Measurements from ENCODE around the gene CNTNAP5.

Gene CNTNAP5

DNA sequence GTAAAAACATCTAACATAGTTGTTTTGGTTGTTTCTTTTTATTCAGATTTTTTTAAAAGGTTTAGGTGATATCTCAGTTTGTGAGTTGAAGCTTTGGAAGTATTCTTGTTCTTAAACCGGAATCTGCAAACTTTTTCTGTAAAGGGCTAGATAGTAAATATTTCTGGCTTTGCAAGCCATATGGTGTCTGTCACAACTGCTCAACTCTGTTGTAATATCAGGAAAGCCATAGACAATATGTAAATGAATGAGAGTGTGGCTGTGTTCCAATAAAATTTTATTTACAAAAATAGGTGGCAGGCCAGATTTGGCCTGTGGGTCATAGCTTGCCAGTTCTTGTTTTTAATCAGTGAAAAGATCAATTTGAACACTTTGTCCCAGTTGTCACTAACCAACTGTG, 134.1 kb downstream of the CNTNAP5 start:
- no peak for DNase-seq

DNA sequence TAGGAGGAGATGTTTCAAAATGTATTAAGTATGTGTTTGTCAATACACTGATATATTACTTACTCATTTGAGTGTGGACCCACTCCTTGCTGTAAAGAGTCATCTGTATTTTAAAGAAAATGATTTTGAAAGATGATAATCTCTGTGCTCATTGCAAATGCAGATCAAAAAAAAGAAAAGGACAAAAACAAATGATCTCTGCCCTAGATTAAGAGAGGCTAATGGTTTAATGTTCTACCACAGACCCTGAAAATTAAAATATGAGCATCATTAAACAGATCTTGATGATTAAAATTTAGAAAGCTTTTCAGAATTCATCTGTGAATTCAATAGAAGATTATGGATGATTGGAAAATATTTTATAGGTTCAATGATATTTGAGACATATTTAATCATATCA, 136.5 kb downstream of the CNTNAP5 start:
- DNase-seq, result no peak

DNA sequence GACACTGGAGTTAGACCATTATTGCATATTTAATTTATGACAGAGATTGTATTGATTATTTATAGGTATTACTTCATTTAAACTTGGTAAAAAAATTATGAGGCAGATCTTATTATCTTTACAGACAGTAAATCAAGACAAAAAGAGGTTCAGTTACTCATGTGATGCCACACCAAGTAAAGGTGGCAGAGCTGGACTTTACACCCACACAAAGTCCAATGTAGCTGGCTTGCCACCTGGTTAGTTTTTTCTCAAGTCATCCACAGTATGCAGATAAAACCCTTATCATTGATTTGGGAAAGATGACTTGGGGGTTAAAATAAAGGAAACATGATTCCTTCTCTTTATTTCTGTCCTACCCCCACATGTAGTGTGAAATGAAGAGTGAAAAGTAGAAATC, 137.2 kb downstream of the CNTNAP5 start:
- DNase-seq, result no peak

DNA sequence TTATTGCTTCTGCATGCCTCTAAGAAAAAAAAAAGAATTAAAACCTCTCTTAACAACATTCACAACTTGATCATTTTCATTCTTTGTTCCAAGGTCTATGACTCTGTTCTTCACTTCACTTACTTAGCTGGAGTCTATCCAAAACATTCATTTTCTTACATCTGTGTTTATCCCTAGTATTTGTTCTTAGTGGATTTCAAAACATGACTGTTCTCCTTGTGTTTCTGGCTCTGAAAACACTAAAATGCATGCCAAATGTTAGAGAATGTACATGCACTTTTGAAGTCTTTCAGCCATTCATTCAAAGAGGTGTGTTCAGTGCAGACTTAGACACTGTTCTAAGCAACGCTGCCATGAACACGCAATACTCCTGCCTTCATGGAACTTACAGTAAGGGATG, 138.8 kb downstream of the CNTNAP5 start:
- no peak for DNase-seq

DNA sequence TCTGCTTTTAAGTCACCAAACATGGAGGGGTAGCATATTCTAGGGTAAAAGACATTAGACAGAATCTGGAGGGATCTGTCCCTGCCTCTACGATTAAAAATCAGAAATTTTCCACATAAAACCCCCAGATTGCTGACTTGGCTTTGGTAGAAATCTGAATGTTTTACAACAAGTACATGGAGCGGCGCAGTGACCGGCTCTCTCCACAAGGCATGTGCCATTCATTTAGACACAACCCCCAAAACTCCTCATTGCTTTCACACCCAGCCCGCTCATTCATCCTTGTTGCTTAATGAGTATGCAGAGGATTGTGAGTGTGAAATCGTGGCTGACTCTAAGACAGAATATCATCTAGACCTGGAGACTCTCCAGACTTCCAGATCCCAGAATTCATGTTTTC, 140.6 kb downstream of the CNTNAP5 start:
- no peak for DNase-seq

DNA sequence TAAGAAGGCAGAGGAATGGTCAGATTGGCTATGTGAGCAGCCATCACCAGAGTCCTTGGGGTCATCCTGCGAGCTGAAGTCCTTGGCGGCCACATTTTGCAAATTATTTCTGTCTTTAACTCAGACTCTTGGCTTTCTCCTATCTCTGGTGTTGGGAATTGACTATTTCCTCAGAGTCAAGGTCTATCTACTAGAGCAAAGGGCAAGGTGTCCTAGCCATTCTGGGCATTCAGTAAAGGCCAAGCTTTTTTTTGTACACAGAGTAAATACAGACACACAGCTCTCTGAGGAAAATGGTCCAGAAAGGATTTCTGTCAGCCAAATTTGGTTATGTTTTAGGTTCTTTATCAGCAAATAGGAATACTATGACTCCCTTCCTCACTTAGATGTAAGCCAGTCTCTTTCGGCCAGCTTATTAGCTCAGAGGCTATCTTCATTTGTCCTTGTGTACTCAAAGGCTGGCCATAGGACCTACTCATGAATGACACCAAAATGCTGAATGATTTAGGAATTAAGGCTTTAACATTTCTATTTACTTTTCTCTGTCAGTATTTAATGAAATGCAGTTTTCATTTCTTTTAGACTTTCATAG, 146.5 kb downstream of the CNTNAP5 start:
- no peak for DNase-seq

DNA sequence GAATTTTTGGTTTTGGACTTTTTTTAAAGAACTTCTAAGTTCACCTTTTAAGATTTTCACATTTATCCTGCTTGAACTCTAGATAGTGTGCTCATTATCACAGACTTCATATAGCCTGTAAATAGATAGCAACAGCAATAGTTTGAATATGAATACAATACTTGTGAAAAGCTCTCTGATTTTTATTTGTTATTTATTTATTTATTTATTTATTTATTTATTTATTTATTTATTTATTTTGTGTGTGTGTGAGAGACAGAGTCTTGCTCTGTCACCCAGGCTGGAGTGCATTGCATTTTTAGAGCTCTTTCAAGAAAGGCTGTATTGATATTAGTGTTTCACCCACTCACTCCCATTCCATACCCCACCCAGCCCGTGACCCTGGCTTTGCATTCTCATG, 153.6 kb downstream of the CNTNAP5 start:
- no peak for DNase-seq

DNA sequence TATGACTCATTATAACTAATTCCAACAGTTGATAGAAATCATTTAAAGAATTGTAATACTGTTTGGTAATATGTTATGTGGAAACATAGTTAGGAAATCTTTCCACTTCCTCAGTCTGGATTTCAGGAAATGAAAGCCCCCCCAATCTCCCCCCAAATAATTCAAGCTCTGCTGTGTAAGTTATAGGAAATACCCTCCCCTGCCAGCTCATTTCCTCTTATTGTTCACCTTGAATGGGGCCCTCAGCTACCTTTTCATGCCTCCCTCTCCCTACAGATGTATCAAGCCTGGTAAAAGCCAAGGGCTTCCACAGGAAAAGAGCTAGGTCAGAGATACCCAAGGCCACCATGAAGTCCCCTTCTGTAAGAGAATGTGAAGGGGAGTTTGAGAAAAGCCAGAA, 155.5 kb downstream of the CNTNAP5 start:
- no peak for DNase-seq

DNA sequence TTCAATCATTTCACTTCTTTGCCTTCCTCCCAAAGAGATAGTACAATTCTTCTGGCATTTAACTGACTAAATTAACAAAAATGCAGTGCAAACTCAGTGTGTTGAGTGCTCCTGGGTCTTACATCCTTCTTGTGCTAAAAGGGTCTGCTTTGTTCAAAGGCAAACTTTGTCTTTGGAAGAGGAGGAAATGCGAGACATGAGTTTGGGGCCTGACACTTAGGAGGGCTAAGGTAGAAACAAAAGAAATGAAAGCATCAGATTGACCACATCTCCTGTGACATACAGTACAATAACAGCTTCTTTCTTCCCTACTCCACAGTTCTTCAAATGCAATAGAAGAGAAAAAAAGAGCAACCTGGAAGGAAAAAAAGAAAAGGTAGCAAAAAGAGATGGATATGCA, 161.7 kb downstream of the CNTNAP5 start:
- no peak for DNase-seq

DNA sequence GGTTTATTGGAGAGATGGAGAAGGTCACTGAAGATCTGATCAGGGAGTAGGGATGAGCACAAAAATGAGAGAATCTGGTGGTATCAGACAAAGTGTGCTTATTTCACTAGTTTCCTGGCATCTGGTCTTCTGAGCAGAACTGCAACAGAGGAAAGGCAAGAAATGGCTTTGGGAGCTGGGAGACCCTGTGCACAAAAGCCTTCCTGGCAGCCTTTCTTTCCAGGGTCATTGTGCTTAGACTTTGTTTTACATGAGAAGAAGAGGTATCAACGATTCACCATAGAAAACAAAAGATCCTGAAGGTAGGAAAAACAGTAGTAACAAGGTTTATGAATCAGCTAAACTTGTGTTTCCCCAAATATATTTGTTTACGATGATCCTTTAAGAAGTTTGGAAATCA, 162.9 kb downstream of the CNTNAP5 start:
- DNase-seq, result no peak

DNA sequence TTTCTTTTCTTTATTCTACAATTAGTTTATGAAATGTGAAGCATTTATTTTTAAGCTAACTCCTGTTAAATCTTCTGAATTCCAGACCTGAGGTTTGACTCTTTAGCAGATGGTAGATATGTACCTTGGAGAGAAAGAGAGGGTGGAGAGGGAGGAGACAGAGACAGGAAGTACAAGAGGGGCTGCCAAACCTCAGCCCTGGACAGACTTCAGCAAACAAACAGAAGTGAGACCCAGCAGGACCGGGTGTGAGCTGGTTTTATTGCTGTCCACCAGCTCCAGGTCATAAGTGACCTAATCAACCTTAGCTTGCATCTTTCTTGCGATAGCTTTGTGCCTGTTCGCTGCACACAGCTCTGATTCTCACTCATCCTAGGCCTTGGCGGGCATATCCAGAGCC, 168.6 kb downstream of the CNTNAP5 start:
- DNase-seq, result no peak

DNA sequence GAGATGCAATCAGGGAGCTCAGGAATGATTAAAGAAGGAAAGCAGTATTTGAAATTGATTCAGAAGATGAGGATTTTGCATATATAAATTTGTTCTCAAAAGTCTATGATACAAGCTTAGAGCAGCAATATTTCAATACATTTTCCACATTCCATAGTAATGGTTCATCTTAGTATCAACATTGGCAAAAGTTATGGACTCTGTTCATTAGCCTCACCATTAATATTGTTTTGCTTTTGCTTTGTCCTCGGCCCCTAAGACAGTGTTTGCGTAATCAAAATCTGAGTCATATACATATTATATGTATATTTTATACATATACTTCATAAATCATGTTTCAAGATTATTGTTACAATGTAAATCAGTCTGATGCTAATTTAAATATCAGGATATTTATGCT, 176.6 kb downstream of the CNTNAP5 start:
- DNase-seq, result no peak

DNA sequence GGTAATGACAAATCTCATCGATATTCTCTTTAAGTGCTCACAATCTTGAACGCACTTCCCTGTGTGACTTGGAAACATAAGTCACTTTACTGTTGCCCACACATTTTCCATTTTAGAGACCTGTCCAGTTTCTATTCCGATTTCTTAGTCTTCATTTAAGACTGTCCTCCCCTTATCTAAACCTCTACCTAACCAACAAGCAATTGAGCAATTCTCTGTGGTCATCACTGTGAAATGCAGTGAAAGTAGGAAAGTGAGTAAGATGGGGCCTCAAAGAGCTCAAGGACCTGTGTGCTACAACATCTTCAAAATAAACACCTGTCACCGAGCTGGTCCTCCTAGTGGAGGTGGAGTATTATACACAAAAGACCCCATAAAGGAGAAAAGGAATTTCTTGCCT, 184.4 kb downstream of the CNTNAP5 start:
- DNase-seq, result no peak

DNA sequence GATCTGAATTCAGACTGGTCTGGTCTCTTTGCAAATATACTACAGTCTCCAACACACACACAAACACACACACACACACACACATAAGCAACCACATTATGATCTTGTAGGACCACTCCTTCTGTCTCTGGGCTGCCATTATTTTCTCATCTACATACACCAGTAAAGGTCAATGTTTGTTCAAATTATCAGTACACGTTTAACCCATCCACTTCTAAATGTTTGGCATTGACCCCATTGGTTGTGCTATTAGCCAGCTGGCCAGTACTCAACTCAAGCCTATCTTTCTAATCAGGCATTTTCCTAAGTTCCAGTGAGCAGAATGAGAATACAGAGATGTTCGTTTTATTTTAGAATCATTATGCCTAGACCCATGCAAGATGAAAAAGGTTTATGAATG, 186.4 kb downstream of the CNTNAP5 start:
- no peak for DNase-seq

DNA sequence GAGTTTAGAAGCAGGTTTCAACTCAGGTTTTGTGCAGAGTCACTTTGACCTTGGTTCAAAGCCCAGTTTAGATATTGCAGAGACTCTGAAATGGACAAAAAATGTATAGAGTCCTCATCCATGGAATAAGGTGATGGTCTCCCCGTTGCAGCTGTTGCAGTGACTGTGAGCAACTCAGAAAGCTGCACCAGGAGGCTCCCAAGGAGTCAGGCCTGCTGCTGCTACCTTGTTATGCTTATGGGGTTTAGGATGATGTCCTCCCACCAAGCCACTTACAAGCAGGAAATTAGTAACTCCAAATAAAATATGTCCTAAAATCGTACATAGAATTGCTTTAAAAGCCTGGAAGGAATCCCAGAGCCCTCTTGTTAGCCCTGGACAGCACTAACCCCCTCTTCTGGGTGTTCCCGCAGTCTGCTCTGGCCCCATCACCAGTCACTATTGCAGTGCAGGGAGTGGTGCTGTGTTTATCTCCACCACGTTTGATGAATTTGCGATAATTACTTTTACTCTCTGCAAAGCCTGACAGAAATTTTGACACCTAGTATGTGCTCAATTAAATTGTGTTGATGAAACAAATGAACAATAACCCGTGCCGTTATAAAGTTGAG, 189.0 kb downstream of the CNTNAP5 start:
- DNase-seq, result no peak

DNA sequence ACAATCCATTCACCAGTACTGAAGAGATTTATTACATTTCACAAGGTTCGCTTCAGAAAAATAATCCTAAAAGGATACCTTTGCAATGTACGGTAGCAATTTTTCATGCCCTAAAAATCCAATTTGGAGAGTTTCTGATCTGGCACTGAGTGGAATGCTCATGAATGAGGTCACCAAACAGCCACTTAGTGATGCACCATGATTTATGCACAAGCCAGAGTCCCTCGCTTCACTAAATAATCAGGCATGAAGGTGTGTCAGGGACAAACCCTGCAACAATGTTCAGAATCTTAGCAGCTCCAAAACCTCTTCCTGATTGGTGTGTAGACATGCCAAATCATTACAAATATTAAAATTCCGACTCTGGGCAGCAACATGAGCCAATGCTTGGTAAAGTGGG, 221.1 kb downstream of the CNTNAP5 start:
- no peak for DNase-seq

DNA sequence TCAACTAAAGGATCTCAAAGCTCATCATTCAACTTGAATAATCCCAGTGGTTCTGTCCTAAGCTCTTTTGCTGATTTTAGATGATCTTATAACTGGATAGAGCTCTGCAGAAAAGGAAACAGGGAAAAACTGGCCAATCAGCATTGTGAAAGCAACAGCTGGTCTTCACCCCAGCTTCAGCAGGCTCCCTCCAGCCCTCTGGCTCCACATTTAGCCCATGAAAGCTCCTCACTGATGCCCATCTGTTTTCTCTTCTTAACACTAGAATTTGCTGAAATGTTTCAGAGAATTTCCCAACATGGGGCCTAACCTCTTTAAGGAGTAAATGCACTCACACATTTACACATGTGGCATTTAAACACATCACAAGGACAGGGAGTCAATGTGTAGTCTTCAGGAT, 223.3 kb downstream of the CNTNAP5 start:
- DNase-seq, result no peak

DNA sequence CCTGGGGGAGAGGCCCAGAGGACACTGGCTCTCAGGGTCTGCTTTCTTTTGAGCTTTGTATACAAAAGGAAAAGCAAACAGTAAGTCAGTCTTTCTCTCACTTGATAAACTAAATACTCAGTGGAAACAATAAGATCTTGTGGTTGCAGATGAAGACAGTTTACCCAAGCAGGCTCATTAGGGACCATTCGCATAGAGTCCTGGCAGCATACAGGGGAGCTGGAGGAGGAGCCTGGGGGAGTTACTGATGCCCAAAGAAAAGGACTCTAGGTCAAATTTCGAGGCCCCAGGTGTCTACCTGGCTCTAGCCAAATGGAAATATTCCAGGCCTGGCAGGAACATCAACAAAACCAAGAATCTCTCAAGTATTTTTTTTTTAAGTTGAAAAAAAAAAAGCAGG, 225.3 kb downstream of the CNTNAP5 start:
- no peak for DNase-seq

DNA sequence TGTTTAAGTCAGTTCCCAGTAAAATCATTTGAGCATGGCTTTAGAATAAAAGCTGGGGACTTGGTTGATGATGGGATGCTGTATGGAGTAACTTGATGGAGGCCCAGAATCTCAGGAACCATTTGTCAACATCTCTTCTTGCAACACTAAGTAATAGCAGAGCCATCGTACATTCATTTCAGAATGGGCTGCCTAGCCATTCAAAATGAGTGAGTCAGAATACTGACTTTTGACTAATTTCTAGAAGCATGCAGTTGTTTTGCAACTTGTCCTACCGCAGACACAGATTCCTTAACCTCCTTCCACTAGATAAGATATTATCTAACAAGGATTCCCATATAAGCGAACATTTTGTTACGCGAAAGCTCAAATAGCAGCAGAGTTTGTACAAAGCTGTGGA, 229.5 kb downstream of the CNTNAP5 start:
- no peak for DNase-seq

DNA sequence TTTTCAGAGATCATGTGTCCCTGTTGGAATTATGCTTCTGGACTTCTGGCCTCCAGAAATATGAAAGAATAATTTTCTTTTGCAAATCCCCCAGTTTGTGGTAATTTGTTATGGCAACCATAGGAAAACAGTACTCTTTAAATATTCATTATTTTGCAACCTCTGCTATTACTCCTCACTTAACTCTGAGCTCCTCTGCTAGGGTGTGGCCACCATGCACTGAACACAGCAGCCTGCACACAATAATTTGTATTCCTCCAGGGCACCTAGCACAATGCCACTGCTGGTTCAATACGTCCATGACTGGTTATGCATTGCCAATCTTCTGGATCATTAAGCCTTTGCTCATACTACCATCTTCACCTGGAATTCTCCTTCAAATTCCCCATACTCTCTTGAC, 232.0 kb downstream of the CNTNAP5 start:
- DNase-seq, result no peak

DNA sequence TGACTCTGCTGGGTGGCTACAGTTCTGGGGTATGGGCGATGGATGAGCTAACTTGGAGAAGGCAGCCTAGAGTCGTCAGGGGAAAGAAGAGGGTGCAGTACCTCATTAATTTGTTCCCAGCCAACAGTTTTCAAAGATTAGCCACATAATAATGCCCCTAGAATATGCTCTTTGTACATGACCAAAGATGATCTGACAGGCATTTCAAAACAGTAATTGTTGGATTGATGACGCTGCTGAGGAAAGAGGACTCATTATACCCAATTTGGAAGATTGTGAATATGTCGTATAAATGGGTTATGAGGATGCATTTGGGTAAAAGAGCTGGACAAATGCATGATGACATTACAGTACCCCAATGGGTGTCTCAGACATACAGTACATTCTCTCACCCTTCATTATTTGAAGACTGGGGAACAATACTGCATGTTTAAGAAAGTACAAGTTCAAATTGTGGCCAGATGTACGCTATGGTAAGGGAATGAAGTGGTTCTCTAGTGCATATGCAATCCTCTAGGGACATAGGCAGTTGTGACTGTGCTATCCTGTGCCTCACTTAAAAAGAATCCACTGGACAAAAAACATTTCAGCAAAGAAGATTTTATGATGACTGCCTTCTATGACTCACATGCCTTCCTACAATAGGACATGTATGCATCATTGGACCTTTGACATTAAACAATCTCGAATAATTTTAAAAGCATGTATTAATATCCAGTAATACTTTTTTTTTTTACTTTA, 233.2 kb downstream of the CNTNAP5 start:
- no peak for DNase-seq

DNA sequence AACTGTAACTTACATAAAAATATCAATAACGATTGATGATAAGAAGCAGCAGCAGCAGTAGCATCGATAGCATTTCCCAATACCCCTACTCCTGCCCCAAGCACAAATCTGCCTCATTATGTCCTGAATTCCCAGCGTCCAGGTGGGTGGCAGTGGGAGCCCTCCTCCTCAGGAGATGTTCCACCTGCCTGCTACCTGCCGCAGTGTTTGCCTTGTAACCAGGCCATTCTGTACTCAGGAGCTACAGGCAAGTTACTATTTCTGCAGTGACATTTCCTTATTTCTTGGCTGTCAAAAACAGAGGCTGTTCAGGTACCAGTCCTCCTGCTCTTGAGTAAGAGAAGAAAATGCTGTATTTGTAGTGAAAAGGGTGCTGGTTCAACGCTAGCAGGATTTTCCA, 236.4 kb downstream of the CNTNAP5 start:
- DNase-seq, result no peak

DNA sequence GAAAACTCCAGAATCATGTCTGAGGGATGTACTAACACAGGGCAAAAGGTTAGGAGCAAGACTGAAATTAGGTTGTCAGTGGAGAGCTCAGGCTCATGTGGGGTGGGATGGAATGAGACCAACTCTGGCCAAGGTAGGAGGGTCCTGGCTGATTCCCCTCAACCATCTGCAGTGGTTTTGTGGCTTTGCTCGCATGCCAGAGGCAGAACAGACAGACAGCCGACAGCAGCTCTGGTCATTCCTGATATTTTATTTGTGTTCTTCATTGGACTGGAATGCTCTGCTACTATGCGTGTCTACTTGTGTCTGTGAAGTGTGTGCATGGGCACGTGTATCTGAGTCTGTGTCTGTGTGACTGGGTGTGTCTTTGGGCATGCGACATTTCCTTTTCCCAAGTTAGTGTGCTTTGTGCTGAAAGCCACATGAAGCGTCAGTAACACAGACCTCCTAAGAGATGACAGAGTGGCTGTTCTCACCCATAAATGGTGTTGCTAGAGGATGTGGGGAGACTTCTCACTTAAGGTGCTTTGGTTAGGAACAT, 239.5 kb downstream of the CNTNAP5 start:
- no peak for DNase-seq

DNA sequence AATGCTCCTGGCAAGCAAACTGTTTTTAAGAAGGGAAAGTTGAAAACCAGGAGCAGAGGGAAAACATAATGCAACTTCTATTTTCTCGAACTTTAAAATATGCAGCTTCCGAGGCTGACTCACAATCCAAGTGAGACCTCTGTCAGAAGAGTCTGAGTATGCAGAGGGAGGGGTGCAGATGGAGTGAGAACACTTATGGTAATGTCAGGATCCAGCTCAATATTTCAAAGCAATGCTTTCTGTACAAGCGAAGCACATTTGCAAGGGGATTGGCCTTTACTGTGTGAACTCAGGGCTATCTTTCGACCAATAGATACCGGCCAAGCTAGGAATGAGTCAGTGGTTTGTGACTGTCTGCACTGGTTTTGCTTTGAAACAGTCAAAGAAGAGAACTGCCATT, 242.7 kb downstream of the CNTNAP5 start:
- DNase-seq, result no peak

Measured in T-helper 1 cell (primary cell).